GM12874 (cell line): ENCODE measurements around the gene AJM1.

Experiments
- TF ChIP-seq, protein P1 (sequence below): IDR thresholded peaks from 2 replicates; pipeline ENCODE4 v1.5.1; 2011; ENCODE audit warnings: low read depth, mild to moderate bottlenecking, control low read depth, low read length, moderate library complexity; ENCODE audit not compliant: insufficient read depth

AJM1 gene

DNA sequence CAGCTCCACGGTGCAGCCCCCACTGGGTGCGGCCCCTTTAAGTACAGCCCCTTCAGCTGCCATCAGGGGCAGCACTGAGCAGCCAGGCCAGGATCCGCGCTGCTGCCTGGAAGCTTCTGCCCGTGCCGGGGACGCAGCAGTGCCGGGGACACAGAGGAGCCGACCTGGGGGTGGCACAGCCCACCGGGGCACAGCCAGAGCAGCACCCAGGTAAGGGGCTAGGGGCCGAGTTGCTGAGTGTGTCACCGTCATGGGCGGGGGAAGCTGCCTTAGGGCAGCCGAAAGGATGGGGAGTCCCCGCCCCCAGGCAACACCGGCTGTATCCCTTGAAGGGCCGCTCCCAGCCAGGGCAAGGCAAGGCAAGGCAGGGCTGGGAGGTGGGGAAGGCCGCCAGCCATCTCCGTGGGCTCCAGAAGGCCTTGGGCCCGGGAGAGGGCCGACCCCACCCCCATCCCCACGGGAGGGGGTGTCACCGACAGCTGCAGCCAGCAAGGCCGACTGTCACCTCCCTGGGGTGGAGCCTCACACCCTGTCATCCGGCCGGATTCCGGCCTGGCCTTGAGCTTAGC is at the start of gene AJM1:
Gene AJM1 (plus strand): TSS at position 99 of the 569 bp plus-strand sequence. CDS start 1,937 bp downstream, outside the sequence.
- TF ChIP-seq, protein P1, sequence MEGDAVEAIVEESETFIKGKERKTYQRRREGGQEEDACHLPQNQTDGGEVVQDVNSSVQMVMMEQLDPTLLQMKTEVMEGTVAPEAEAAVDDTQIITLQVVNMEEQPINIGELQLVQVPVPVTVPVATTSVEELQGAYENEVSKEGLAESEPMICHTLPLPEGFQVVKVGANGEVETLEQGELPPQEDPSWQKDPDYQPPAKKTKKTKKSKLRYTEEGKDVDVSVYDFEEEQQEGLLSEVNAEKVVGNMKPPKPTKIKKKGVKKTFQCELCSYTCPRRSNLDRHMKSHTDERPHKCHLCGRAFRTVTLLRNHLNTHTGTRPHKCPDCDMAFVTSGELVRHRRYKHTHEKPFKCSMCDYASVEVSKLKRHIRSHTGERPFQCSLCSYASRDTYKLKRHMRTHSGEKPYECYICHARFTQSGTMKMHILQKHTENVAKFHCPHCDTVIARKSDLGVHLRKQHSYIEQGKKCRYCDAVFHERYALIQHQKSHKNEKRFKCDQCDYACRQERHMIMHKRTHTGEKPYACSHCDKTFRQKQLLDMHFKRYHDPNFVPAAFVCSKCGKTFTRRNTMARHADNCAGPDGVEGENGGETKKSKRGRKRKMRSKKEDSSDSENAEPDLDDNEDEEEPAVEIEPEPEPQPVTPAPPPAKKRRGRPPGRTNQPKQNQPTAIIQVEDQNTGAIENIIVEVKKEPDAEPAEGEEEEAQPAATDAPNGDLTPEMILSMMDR, result peak; percentile 93

DNA sequence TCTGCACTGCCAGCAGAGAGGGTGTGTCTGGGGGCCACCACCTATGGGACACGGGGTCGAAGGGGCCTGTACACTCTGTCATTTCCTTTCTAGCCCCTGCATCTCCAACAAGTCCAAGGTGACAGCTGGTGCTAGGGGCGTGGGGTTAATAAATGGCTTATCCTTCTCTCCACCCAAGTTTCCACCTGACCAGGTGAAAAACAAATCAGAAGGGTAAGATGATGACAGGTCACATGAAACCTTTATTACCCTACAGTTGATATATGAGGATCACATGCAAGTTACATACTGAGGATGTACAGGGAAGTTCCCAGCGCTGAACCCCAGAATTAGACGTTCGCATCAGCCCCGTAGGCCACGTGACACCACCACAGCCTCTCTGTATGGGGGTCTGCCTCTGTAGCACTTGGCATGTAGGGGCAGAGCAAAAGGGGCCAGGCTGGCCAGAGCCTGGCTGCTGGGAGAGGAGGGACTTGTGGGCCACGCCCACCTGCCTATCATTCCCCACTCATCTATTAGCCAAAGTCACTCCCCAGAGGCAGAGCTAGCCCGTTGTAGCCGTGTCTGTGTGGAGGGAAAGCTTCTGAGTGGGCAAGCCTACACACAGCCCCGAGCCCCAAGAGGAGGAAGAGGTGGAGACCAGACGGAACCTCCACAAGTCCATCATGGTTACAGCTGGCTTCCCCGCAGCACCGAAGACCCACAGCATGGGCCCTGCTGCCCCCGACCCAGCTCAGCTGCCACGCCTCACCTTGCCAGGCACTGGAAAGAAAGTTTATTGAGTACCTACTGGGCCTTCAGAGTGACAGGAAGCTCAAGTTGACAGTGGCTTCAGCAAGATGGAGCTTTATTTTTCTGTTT is 49.0 kb upstream of the AJM1 start:
- TF ChIP-seq, protein P1, result no peak

DNA sequence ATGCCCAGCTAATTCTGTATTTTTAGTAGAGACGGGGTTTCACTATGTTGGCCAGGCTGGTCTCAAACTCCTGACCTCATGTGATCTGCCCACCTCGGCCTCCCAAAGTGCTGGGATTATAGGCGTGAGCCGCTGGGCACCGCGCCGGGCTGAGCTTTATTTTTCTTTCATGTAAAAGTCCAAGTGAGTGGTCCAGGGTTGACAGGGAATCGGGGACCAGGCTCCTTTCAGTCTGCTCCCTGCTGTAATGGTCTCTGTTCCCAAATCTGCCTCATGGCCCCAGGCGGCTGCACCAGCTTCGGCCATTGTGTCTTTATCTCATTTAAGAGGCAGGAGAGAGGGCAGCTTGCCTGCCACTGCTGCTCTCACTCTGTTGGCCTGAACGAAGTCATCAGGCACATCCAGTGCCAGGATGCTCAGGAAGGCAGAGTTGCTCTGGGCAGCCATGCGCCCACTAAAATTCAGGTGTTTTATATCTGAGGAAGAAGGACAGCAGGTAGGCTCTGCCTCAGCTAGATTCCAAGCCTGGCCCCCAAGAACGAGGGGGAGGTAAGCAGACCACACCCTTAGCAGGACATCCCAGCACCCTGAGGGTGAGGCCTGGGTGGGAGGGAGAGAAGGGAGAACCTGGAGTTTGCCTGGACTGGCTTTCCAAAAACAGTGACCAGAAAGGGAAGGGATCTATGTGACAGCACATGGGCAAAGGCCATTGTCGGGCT is 47.8 kb upstream of the AJM1 start:
- TF ChIP-seq, protein P1, result no peak

DNA sequence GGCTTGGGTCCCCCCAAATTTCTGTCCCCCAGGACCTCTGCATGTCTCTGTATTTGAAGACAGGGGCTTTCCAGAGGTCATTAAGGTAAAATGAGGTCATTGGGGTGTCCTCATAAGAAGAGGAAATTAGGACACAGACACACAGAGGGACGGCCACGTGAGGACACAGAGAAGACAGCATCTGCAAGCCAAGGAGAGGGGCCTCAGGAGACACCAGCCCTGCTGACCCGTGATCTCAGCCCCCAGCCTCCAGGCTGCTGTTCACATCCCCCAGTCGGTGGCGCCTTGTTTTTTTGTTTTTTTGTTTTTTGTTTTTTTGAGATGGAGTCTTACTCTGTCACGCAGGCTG is 47.3 kb upstream of the AJM1 start:
- TF ChIP-seq, protein P1, result no peak

DNA sequence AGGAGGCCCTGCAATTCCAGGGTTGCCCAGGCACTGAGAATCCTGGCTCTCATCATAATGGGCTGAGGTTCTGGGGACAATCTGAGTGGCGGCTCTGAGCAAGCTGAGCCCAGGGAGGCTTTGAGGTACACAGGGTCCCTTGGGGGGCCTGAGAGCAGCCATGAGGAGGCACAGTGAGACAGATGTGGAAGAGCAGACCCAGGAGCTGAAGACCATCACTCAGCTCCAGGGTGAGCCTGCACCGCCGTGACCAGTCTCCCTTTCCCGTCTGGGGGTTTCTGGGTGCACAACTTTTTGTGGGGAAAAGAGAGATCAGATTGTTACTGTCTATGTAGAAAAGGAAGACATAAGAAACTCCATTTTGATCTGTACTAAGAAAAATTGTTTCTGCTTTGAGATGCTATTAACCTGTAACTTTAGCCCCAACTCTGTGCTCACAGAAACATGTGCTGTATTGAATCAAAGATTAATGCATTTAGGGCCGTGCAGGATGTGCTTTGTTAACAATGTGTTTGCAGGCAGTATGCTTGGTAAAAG is 46.0 kb upstream of the AJM1 start, which contains the start of gene CCDC183:
Gene CCDC183 (plus strand): TSS at position 101 of the 537 bp plus-strand sequence. CDS start 60 bp downstream, at position 161.
- TF ChIP-seq, protein P1, result no peak

DNA sequence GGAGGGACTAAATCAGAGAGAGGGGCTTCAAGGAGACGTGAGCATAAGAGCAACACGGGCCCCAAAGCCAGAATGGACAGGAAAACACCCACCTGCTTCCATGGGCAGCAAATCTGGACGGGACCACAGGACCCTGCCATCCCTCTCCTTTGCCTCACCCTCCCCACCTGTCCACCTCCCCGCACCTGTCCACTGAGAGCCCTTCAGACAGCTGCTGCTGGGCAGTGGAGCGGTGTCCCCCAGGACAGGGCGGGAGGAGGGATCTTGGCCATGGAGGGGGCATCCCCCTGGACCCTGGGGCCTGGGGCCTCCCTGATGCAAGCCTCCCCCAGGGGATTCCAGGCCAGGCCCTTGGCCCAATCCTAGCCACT is 43.6 kb upstream of the AJM1 start:
- TF ChIP-seq, protein P1, result no peak
